Heart left ventricle (tissue), 16 donors: ENCODE results near the gene ZCCHC2. TPM values are rescaled to one million over a fixed set of nuclear protein-coding genes. Genes with fewer than 3 reads are reported as not detected.

Experiments
- ATAC-seq, 4 donors: fragments of 200-7000 bp; cut with Tn5 transposase; one replicate each; pipeline ENCODE4 v1.9.1; 2020 to 2022; ENCODE audit warnings: moderate library complexity in 4 of 4, mild to moderate bottlenecking in 3 of 4, moderate number of reproducible peaks in 1 of 4
- DNase-seq, 5 donors: peaks; one replicate each; pipeline ENCODE4 v3.0.0-alpha.2; 2020
- H3K27ac ChIP-seq, 12 donors: fragments of 200-600 bp; sonication (generic) in 4 of 12; one replicate each; pipeline versions ENCODE4 v1.5.0 to v1.8.0; 2016 to 2022; ENCODE audit warnings: mild to moderate bottlenecking in 2 of 12
- H3K27me3 ChIP-seq, 9 donors: fragments of 200-600 bp; sonication (generic) in 2 of 9; one replicate each; pipeline versions ENCODE4 v1.5.1 to v1.8.0; 2016 to 2022; ENCODE audit warnings: mild to moderate bottlenecking in 3 of 9
- H3K36me3 ChIP-seq, 9 donors: fragments of 200-600 bp; sonication (generic) in 2 of 9; one replicate each; pipeline versions ENCODE4 v1.5.0 to v1.8.0; 2018 to 2022; ENCODE audit warnings: mild to moderate bottlenecking in 2 of 9
- H3K4me1 ChIP-seq, 12 donors: fragments of 200-600 bp; sonication (generic) in 4 of 12; one replicate each; pipeline versions ENCODE4 v1.5.0 to v1.8.0; 2016 to 2022; ENCODE audit warnings: mild to moderate bottlenecking in 3 of 12
- H3K4me3 ChIP-seq, 12 donors: fragments of 200-600 bp; sonication (generic) in 4 of 12; one replicate each; pipeline versions ENCODE4 v1.5.0 to v1.8.0; 2017 to 2022; ENCODE audit warnings: mild to moderate bottlenecking in 9 of 12, moderate library complexity in 4 of 12
- H3K9me3 ChIP-seq, 12 donors: fragments of 200-600 bp; sonication (generic) in 4 of 12; one replicate each; pipeline versions ENCODE4 v1.5.0 to v1.8.0; 2016 to 2022; ENCODE audit warnings: mild to moderate bottlenecking in 1 of 12
- POLR2A ChIP-seq, 2 donors: fragments of 450-650 bp; IDR thresholded peaks; one replicate each; pipeline ENCODE4 v1.6.1; 2017; ENCODE audit warnings: antibody characterized with exemption in 2 of 2, mild to moderate bottlenecking in 2 of 2, moderate library complexity in 2 of 2
- WGBS, 4 donors: extraction: QIAGEN DNeasy Blood & Tissue Kit in 2 of 4; methylation state at CpG; one replicate each; pipeline versions ENCODE4 v1.1.5 to v1.1.7; 2013 to 2018; 5-methylcytosine and 5-hydroxymethylcytosine counted together
- intact Hi-C, 10 donors: fragments of 100-400 bp; cut with DNase I; formaldehyde crosslinking; loops; one replicate each; pipeline versions ENCODE4 v1.11.1 to v1.14.2; 2022
- polyA plus RNA-seq, 2 donors: library from polyadenylated mRNA; stranded (reverse); fragments of 200-250 nt; gene quantifications; one replicate each; pipeline ENCODE4 v1.2.3, GENCODE V29; 2013
- total RNA-seq, 9 donors: library from RNA; depleted of rRNA in 2 of 9; stranded (reverse); fragments of >200 nt in 2 of 9; fragmentation: NEBNext Ultra II Directional in 3 of 9; extraction: Animal tissue kit (Norgen Biotek cat#: 25700) in 3 of 9; gene quantifications; one replicate each; pipeline versions ENCODE4 v1.1.0 to v1.2.4, GENCODE V29; 2016 to 2023
- TF ChIP-seq, protein P1 (sequence below), 12 donors: fragments of 200-600 bp; sonication (generic) in 4 of 12; IDR thresholded peaks; one replicate each; pipeline versions ENCODE4 v1.5.0 to v1.8.0; 2018 to 2022; ENCODE audit warnings: antibody characterized with exemption in 12 of 12, mild to moderate bottlenecking in 5 of 12
- donor health status: ischemic (EF 13 %, LVEDD 7.1; RV severe dilation, severe dysfunction).
- donor health status: healthy with polysubstance abuse.
- donor health status: DM: no; HTN: yes; CAD: no.
- donor health status: DM: no; HTN: no; CAD: no.
- donor health status: ischemic (EF 25% LVEDD 6.9; RV normal size, moderate dysfunction).
- donor health status: ischemic (EF 25% LVEDD 5.7; RV mildly dilated, moderate dysfunction).
- donor health status: healthy.
- donor health status: DM: yes; HTN: yes; CAD: no.
- donor health status: ischemic (EF 35%, LVEDD 5.7; RV mildly dilated, moderate dysfunction).
- donor health status: nonischemic (EF 11% LVEDD 7.7; RV severe dilation, severe dysfunction).
- donor health status: DM: yes; HTN: yes; CAD: no.
- donor health status: PGD.
- donor health status: ischemic (EF 29% LVEDD 5.4; RV normal size, mild dysfunction).
- donor health status: nonischemic (EF 23%, LVEDD 6.1; RV moderate dilation, normal function).

The ZCCHC2 gene
- total and polyA plus RNA-seq, 11 donors, result 5.6 to 27.5 (median 18.6) TPM

DNA sequence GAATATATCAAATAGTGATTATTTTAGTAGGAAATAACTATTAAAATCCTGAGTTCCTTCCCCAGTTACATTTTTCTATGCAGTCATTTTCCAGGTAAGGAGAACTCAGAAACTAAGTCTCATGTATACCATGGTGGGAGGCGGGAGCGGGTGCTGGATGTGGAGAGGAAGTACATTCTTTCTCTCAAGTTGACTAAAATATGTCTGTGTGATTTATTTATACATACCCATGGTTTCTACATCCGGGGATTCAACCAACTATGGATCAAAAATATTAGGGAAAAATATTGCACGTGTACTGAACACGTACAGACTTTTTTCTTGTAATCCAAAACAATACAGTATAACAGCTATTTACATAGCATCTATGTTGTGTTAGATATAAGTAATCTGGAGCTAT, 6.8 kb downstream of the ZCCHC2 start:
- intact Hi-C loops, result loop anchor here in 4 of 10 donors (5.0 to 10.0 kb wide), 4 partner anchors 53 to 185 kb away; partner anchors contain the start of gene PHLPP1 (in 1 of the 4)
- H3K4me1 ChIP-seq, result peaks cover 3 to 72% (median 42%) of the 10 kb centered on the region in 12 donors
- H3K4me3 ChIP-seq, result no peak overlapping the region
- ATAC-seq (no peak), DNase-seq (no peak)
- 77 to 81% (median 79%) methylated on average over 5 of the region's 5 CpGs for WGBS, 4 donors
- no peaks in the 10 kb centered on the region for H3K27me3 ChIP-seq
- H3K27ac ChIP-seq, result no peak overlapping the region
- no peaks in the 10 kb centered on the region for H3K9me3 ChIP-seq
- no peaks in the 10 kb centered on the region for H3K36me3 ChIP-seq
- TF ChIP-seq, protein P1, sequence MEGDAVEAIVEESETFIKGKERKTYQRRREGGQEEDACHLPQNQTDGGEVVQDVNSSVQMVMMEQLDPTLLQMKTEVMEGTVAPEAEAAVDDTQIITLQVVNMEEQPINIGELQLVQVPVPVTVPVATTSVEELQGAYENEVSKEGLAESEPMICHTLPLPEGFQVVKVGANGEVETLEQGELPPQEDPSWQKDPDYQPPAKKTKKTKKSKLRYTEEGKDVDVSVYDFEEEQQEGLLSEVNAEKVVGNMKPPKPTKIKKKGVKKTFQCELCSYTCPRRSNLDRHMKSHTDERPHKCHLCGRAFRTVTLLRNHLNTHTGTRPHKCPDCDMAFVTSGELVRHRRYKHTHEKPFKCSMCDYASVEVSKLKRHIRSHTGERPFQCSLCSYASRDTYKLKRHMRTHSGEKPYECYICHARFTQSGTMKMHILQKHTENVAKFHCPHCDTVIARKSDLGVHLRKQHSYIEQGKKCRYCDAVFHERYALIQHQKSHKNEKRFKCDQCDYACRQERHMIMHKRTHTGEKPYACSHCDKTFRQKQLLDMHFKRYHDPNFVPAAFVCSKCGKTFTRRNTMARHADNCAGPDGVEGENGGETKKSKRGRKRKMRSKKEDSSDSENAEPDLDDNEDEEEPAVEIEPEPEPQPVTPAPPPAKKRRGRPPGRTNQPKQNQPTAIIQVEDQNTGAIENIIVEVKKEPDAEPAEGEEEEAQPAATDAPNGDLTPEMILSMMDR (IDR thresholded peaks at IDR 0.05), result no peak
- no peak for TF ChIP-seq POLR2A (IDR thresholded peaks at IDR 0.05)

DNA sequence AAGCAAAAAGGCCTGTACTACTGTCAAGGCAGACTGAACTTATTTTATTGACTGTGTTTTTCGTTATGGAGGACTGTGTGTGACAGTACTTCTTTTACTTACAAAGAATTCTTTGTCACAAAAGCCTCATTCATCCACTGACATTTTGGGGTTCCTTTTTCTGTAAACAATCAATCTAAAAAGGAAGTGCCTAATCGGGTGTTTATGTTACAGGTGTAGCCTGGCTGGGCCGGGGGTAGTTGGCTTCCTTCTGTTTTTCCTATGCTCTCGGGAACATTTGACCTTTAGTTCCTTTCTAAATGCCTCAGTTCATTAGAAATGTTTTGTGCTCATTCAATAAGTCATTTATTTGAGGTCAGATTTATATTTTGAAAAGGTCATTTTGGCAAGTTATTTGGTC, 8.3 kb downstream of the ZCCHC2 start:
- H3K27me3 ChIP-seq, result no peaks in the 10 kb centered on the region
- H3K27ac ChIP-seq, result peak overlapping the region in 4 of 12 donors; percentile 3 to 36 (median 8)
- WGBS, 4 donors, result 36 to 49% (median 43%) methylated on average over 4 of the region's 4 CpGs
- H3K36me3 ChIP-seq, result no peaks in the 10 kb centered on the region
- intact Hi-C loops, result no loop called here
- peaks cover 0 to 62% (median 34%) of the 10 kb centered on the region in 12 donors for H3K4me1 ChIP-seq
- no peak for DNase-seq
- H3K9me3 ChIP-seq, result no peaks in the 10 kb centered on the region
- no peak for ATAC-seq
- TF ChIP-seq, protein P1 (IDR thresholded peaks at IDR 0.05), result no peak
- TF ChIP-seq POLR2A (IDR thresholded peaks at IDR 0.05), result no peak
- H3K4me3 ChIP-seq, result no peak overlapping the region

DNA sequence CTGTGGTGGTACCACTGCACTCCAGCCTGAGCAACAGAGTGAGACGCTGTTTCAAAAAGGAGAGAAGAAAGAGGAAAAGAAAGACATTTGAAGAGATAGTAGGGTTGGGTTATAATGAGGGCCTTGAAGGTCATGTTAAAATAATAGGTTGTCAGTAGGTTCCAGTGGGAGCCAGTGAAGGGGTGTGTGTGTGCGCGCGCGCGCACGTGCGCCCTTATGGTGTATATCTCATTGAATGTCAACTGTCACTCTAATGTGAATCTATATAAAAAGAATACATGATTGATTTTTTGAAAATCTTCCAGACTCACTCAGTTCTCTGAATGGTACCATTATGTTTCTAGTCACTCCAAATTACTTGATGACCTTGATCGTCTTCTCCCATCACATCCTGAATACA, 9.1 kb downstream of the ZCCHC2 start:
- TF ChIP-seq, protein P1 (IDR thresholded peaks at IDR 0.05), result no peak
- TF ChIP-seq POLR2A (IDR thresholded peaks at IDR 0.05), result no peak
- ATAC-seq (no peak), DNase-seq (no peak)
- no peak overlapping the region for H3K27ac ChIP-seq
- no peak overlapping the region for H3K4me3 ChIP-seq
- intact Hi-C loops, result no loop called here
- WGBS, 4 donors, result 97 to 99% (median 98%) methylated on average over 9 of the region's 9 CpGs
- no peaks in the 10 kb centered on the region for H3K27me3 ChIP-seq
- no peaks in the 10 kb centered on the region for H3K9me3 ChIP-seq
- H3K36me3 ChIP-seq, result no peaks in the 10 kb centered on the region
- H3K4me1 ChIP-seq, result peaks cover 0 to 63% (median 34%) of the 10 kb centered on the region in 12 donors

DNA sequence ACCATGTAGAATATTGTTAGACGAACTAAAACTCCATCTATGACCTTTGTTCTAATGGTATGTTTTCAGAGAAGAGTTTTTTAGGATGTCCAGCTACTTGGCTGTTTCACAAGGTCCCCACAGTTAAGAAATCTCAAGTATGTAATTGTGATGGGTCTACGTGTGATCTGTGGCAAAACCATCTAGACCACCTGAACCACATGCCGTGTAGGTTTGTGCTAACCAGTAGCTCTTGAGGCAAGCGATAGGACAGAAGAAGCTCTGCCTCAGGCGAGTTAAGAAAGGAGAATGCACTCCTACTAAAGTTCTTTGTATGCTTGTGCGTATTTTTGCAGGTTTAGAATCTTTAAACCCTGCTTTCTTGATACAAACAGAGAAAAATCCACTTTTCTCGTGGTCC, 13.2 kb downstream of the ZCCHC2 start:
- 94 to 98% (median 96%) methylated on average over 7 of the region's 7 CpGs for WGBS, 4 donors
- peaks cover 0 to 40% (median 10%) of the 10 kb centered on the region in 12 donors for H3K4me1 ChIP-seq
- no peak overlapping the region for H3K27ac ChIP-seq
- no peak for DNase-seq
- H3K9me3 ChIP-seq, result no peaks in the 10 kb centered on the region
- H3K36me3 ChIP-seq, result peaks cover 0 to 16% (median 14%) of the 10 kb centered on the region in 9 donors
- no peak for ATAC-seq
- H3K4me3 ChIP-seq, result no peak overlapping the region
- H3K27me3 ChIP-seq, result no peaks in the 10 kb centered on the region
- intact Hi-C loops, result no loop called here
- TF ChIP-seq, protein P1 (IDR thresholded peaks at IDR 0.05), result no peak
- no peak for TF ChIP-seq POLR2A (IDR thresholded peaks at IDR 0.05)
